ENCODE data around the gene SLC39A7.

The SLC39A7 gene

GRCh38 chr6:33190504-33191107, 10.1 kb upstream of the SLC39A7 start:
- no peak for DNase-seq

DNA sequence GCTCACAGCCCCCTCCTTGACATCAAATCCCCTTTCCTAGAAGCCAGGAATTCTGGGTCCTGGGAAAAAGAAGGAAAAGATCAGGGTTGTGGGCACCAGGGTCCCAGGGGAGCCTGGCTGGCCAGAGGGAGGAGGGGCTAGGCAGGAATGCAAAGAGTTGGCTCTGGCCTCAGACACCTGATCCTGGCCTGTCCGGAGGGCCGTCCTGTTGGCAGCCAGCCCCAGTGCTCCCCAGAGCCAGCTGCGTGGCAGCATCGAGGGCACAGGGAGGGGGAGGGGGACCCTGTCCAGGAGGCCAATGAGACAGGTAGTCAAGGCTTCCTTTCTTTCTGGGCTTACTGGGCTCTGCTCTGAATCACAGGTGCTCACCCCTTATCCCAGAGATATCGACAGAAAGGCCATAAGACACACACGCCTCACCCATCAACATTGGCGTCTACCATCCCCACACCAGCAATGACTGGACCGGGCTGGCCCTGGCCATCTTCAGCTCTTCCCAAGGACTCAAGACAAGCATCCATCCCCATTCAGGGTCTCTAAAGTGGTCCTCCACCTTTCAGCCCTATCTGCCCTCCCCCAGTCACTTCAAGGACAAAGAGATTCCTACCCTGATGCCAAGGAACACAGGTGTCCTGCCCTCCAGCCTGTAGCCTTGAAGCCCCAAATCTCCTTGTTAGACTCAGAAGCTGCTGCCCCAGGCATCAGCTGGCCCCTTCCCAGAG, 9.1 kb upstream of the SLC39A7 start:
- DNase-seq, result no peak

DNA sequence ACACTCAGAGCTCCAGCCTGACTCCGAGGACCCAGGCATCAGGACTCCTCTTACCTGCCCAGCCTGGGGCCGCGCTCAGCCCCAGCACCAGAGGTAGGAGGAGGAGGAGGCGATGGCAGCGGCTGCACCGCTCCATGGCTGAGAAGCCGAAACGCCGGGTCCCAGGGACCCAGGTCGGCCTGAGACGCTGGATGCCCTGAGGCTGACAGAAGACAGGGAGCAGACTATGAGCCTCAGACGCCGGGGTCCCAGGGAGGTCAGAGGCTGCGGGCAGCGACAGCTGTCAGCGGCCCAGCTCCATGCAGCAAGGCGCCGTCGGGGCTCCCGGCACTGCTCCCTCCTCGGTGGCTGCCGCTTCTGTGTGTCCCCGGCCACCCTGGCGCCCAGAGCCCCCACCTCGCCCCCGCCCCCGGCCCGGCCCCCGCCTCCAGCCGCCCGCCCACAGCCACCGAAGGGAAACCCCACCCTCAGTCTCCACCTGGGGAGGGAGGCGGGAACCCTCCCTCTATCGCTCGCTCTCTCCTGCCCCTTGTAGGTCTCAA, 8.5 kb upstream of the SLC39A7 start, which contains the start of gene COL11A2:
Gene COL11A2 (minus strand): TSS at position 363 of the 542 bp plus-strand sequence. CDS start 227 bp downstream, at position 136.
- peak in 1 of 5 experiments; percentile 24 for DNase-seq

DNA sequence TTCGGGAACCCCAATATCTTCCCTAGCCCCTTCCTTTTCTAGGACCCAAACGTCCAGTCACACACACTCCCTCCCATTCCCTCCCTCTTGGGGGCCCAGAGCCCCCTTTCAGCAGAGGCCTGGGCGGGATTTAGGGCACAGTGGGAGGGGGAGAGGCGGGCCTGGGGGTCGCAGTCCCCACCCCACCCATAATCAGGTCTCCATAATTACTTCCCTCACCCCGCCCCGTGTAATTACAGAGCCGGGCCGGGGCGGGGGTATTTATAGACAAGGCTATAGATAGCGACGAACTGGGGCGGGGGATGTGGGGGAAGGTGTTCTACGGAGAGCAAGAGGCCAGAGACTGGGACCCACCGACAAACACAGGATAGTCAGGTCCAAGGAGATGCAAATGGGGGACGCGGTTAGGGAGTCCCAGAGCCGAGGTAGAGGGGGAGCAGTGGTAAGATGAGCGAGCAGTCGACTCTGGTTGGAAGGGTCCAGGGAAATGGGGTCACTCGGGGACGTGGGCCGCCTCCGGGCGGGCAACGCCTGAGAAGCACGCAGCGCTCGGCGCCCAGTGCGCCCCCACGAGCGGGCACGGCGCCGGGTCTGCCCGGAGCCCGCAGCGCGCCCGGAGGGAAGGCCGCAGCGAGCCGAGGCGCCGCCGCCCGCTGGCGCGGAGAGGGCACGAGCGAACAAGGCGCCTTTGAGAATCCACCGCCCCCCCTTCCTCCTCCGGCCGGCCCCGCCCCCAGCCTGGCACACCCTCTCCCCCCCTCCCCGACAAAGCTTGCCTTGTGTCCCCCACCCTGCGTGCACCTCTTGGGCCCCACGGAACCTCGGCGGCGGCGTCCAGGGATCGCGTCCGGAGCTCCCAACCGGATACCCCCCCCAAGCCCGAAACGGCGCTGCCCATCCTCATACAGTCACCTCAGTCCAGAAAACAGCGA, 7.7 kb upstream of the SLC39A7 start:
- DNase-seq, result peak in 2 of 5 experiments; percentile 22 to 34

DNA sequence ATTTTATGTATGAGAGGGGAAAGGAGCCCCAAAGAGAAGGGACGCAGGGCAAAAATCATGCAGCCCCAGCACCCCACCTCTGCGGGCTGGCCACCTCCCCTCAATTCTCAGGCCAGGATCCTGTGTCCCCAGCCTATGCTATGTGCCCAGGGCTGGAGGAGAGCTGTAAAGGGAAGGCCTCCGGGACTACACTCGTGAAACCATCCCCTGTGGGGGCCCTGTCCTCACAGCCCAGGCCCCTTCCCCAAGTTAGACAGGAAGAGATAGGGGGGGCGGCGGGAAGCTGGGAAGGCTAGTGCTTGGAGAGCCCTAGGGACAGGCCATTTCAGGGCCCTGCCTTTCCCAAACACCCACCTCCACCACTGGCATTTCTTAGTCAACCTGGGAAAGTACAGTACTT, 7.0 kb upstream of the SLC39A7 start:
- DNase-seq, result no peak

GRCh38 chr6:33194431-33194979, 6.2 kb upstream of the SLC39A7 start:
- DNase-seq, result no peak

- no peak for DNase-seq
Observed at GRCh38 chr6:33195304-33196165, 5.1 kb upstream of the SLC39A7 start.

- DNase-seq, result peak in 2 of 5 experiments; percentile 36 to 63
Observed at GRCh38 chr6:33197431-33198048, 3.1 kb upstream of the SLC39A7 start.

GRCh38 chr6:33198159-33198852, 2.4 kb upstream of the SLC39A7 start:
- DNase-seq, result no peak

DNA sequence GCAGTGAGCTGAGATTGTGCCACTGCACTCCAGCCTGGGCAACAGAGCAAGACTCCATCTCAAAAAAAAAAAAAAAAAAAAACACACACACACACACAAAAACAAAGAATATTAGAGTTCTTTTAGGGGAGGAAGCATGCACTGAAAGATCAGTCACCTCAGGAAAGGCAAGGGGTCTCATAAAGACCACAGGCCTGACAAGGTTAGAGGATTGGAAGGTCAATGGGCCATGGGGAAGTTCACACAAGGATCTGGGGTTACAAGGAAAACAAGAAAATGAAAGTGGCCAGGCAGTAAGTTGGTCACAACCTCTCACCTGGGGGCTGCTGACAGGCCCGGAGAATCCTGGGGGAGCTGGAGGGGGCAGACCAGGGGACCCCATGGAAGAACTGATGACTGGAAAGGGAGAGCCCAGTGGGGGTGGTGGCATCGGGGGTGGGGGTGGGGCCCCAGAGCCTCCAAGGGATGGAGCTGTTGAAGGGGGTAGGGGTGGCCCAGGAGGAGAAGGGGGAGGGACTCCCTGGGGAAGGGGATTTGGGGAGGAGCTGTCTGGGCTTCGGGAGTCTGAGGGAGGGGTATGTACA, 1.7 kb upstream of the SLC39A7 start:
- DNase-seq, result no peak

DNA sequence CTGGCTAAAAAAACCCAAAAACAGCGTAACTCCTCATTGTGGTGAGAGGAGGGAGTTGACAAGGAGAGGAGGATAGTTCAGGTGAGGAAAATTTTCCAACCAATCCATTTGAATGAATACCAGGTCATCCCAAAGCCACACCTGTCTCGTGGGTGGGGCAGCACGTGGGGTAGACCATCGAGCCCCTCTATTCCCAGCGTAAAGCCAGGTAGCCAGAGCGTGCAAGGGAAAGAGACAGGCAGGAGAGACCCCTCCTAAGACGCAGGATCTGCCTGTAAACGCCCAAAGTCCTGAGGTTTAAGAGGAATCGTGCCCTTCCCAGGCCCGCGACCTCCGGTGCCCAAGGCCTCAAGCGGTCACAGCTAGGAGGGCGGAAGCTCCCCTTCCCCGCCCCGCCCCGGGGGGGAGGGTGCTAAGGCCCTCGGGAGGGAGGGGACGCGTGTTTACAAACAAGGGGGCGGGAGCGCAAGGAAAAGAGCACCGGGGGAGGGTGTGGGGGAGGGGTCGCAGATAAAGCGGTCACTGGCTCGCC, 914 bp upstream of the SLC39A7 start:
- DNase-seq, result peak in 2 of 5 experiments; percentile 64 to 86

- DNase-seq, result no peak
Observed at GRCh38 chr6:33201147-33201545, 479 bp downstream of the SLC39A7 start.

DNA sequence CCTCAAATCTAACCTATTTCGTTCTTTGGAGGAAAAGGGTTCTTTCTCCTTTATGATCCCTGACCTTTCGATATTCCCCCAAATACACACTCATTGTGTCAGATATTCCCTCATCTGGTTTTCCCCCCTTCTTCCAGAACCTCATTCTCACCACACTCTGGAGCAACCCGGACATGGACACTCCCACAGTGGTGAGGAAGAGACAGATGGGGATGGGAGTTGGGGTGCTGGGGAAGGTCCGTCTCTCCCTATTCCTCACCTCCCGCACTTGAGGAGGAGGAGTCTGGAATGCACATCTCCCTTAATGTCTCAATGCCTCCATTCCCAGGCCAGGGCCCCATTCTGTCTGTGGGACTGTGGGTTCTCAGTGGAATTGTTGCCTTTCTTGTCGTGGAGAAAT, 1.3 kb downstream of the SLC39A7 start:
- no peak for DNase-seq

GRCh38 chr6:33202799-33203198, 2.1 kb downstream of the SLC39A7 start:
- no peak for DNase-seq

DNA sequence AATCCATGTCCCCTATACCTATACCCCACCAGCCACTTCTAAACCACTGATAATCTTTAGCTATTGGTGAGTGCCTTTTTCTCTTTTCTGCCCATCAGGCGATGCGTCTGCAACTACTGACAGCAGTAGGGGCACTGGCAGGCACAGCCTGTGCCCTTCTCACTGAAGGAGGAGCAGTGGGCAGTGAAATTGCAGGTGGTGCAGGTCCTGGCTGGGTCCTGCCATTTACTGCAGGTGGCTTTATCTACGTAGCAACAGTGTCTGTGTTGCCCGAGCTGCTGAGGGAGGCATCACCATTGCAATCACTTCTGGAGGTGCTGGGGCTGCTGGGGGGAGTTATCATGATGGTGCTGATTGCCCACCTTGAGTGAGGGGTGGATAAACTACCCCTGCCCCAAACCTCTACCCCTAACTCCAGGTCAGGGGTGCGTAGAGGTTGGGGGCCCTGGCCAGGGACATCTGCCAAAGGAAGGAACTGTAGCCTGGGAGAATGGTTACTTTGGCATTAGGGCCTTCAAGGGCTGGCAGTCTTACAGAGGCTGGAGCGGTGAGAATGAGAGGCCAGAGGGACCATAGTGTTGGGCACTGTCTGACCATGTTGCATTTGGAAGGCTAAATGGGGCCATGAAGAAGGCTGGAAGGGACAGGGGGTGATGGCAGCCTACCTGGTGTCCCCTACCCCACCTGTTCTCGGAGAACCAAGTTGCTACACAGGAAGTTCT, 2.9 kb downstream of the SLC39A7 start:
- DNase-seq, result no peak

DNA sequence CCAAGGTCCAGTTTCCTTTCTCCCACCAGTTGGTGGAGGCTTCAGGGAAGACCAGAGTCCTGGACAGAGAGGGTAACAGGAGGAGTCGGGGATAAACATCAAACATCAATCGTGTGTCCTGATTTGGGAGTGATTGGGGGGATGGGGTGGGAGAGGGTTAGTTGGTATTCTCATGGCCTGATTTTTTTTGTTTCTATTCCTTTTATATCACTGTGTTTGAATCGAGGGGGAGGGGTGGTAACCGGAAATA, 3.4 kb downstream of the SLC39A7 start:
- DNase-seq, result no peak

DNA sequence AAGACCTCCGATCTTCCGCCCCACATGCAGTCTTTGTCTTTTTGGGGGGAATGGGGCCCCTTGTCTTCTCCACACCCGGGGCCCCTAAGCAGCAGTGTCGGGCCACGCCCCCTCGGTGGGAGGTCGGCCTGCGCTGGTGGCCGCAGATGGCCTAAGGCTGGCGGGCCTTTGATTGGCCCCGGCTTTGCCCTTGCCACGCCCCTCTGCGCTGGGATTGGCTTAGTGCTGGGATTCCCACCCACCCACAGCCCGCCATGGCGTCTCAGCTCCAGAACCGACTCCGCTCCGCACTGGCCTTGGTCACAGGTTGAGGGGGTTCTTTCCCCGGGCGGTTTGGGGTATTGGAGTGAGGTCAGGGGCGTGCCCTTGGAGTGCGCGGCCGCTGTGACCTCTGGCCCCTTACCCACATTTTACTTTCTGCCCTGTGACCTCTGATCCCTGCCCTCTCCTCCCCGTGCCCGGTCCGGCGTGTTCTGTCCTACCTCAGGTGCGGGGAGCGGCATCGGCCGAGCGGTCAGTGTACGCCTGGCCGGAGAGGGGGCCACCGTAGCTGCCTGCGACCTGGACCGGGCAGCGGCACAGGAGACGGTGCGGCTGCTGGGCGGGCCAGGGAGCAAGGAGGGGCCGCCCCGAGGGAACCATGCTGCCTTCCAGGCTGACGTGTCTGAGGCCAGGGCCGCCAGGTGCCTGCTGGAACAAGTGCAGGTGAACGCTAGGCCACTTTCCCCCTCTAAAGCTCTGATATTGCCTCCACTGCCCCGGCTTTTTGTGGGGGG, 3.9 kb downstream of the SLC39A7 start, which contains the start of gene HSD17B8:
Gene HSD17B8 (plus strand): TSS at position 241 of the 776 bp plus-strand sequence. CDS start 14 bp downstream, at position 255.
- DNase-seq, result peak; percentile 79 to 93 (median 88)
